ENCODE measurements around the gene TMEM74B. TPM values are rescaled to one million over a fixed set of nuclear protein-coding genes. Genes with fewer than 3 reads are reported as not detected.
A peak's percentile ranks its signal among the peaks of the same experiment; 100 is the strongest.

The TMEM74B gene
- total and polyA plus RNA-seq, 2 of the 8 experiments (the other 6 are each of a cell fraction or from before 2014, with no cell fraction given) = 4.0 to 6.4 TPM

- peak in 1 of 2 experiments; percentile 53; a peak in 1 of 4 replicates for TF ChIP-seq SIN3A (conservative IDR thresholded peaks at IDR 0.05 in 1 of 2, IDR thresholded peaks at IDR 0.05 in 1 of 2; ENCODE audit: low read depth in 1 of 2, low read length in 2 of 2)
- TF ChIP-seq HDAC2 (IDR thresholded peaks at IDR 0.05; ENCODE audit: borderline replicate concordance in 1 of 2, low read depth in 2 of 2, low read length in 2 of 2) = 0 out of 4 replicates have a peak, but pooled peaks of 1 of the 2 experiments have one; percentile 19
- TF ChIP-seq POLR2A (IDR thresholded peaks at IDR 0.05; ENCODE audit: control extremely low read depth in 1 of 2, low read depth in 2 of 2, low read length in 2 of 2) = peak; percentile 55 to 57
- TF ChIP-seq, protein P1, sequence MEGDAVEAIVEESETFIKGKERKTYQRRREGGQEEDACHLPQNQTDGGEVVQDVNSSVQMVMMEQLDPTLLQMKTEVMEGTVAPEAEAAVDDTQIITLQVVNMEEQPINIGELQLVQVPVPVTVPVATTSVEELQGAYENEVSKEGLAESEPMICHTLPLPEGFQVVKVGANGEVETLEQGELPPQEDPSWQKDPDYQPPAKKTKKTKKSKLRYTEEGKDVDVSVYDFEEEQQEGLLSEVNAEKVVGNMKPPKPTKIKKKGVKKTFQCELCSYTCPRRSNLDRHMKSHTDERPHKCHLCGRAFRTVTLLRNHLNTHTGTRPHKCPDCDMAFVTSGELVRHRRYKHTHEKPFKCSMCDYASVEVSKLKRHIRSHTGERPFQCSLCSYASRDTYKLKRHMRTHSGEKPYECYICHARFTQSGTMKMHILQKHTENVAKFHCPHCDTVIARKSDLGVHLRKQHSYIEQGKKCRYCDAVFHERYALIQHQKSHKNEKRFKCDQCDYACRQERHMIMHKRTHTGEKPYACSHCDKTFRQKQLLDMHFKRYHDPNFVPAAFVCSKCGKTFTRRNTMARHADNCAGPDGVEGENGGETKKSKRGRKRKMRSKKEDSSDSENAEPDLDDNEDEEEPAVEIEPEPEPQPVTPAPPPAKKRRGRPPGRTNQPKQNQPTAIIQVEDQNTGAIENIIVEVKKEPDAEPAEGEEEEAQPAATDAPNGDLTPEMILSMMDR (IDR thresholded peaks at IDR 0.05; ENCODE audit: control extremely low read depth in 1 of 3, insufficient read depth in 1 of 3, low read depth in 1 of 3, low read length in 3 of 3) = no peak
- peak; percentile 79; the same call in 1 of the 2 replicates for TF ChIP-seq RBBP5 (IDR thresholded peaks at IDR 0.05; ENCODE audit: borderline replicate concordance, low read depth, low read length)
- no peak for TF ChIP-seq CBX8 (IDR thresholded peaks at IDR 0.05; ENCODE audit: borderline replicate concordance, low read depth, low read length)
- no peak for TF ChIP-seq YY1 (IDR thresholded peaks at IDR 0.05; ENCODE audit: low read depth, low read length)
- TF ChIP-seq POLR2AphosphoS5 (IDR thresholded peaks at IDR 0.05; ENCODE audit: low read depth, low read length) = peak; percentile 60; the same call in 1 of the 2 replicates
- TF ChIP-seq RNF2 (IDR thresholded peaks at IDR 0.05; ENCODE audit: borderline replicate concordance, low read depth, low read length, missing control alignments, poor library complexity, severe bottlenecking) = peak; percentile 12
- TF ChIP-seq KDM1A (IDR thresholded peaks at IDR 0.05; ENCODE audit: borderline replicate concordance, low read length) = no peak
- TF ChIP-seq KDM4A (IDR thresholded peaks at IDR 0.05; ENCODE audit: low read depth, low read length, severe bottlenecking) = peak; percentile 89
- TF ChIP-seq ASH2L (IDR thresholded peaks at IDR 0.05; ENCODE audit: low read length) = peak; percentile 71
- TF ChIP-seq, protein P2, sequence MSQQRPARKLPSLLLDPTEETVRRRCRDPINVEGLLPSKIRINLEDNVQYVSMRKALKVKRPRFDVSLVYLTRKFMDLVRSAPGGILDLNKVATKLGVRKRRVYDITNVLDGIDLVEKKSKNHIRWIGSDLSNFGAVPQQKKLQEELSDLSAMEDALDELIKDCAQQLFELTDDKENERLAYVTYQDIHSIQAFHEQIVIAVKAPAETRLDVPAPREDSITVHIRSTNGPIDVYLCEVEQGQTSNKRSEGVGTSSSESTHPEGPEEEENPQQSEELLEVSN (IDR thresholded peaks at IDR 0.05) = peak; percentile 82
- TF ChIP-seq JUND (IDR thresholded peaks at IDR 0.05; ENCODE audit: low read length) = no peak
- TF ChIP-seq TEAD4 (IDR thresholded peaks at IDR 0.05; ENCODE audit: low read depth, low read length) = no peak
- TF ChIP-seq SIRT6 (IDR thresholded peaks at IDR 0.05; ENCODE audit: low read length) = no peak
These were observed 41.2 kb upstream of the TMEM74B start, which contains the start of gene RAD21L1 (continued) for GRCh38 chr20:1225783-1226654.
